GM12878 (cell line): ENCODE data around the gene DNASE2. TPM values are rescaled to one million over a fixed set of nuclear protein-coding genes. Genes with fewer than 3 reads are reported as not detected.

ENCODE experiments used
- ATAC-seq: fragments of 200-7000 bp; cut with Tn5 transposase; 3 replicates; pipeline ENCODE4 v1.9.1; 2020; ENCODE audit warnings: mild to moderate bottlenecking, moderate library complexity
- BruUV-seq: library from RNA; stranded (reverse); fragments of 400-500 nt; replicated peaks from 2 replicates; lab custom pipeline; 2021; lab: Mats Ljungman, UMichigan
- CTCF ChIA-PET: fragments of 300-600 bp; sonication (Branson Sonifier 250); formaldehyde crosslinking; extraction: SDS; loops from one replicate; lab custom pipeline; 2021; ENCODE audit warnings: inconsistent platforms; lab: Yijun Ruan, JAX
- POLR2A ChIA-PET: fragments of 350-600 bp; formaldehyde crosslinking; extraction: SDS; loops from one replicate; lab custom pipeline; 2021; ENCODE audit warnings: inconsistent platforms; lab: Charles Lee
- RAD21 ChIA-PET: fragments of 300-600 bp; sonication (Branson Sonifier 250); formaldehyde crosslinking; loops from one replicate; lab custom pipeline; 2023; ENCODE audit warnings: antibody characterized with exemption; ENCODE audit not compliant: unreplicated experiment; lab: Charles Lee
- SMC1A ChIA-PET: fragments of 300-600 bp; sonication (Branson Sonifier 250); formaldehyde crosslinking; loops from one replicate; lab custom pipeline; 2023; ENCODE audit not compliant: unreplicated experiment, uncharacterized antibody; lab: Charles Lee
- DNase-seq: peaks from one replicate; pipeline ENCODE4 v3.0.0-alpha.2; 2011; ENCODE audit warnings: low read depth, low spot score
- FAIRE-seq: peaks from 3 replicates; lab custom pipeline; 2011; peaks lifted over from hg19 to GRCh38; lab: Jason Lieb, UNC
- H2AFZ ChIP-seq: 2 replicates; pipeline ENCODE4 v1.6.0; 2011; ENCODE audit warnings: low read depth, low read length, control low read depth; ENCODE audit not compliant: control insufficient read depth
- H3K27ac ChIP-seq: 2 replicates; pipeline ENCODE4 v1.5.1; 2011; ENCODE audit warnings: control low read depth; ENCODE audit not compliant: control insufficient read depth, insufficient read depth
- H3K27me3 ChIP-seq, 2 experiments: replicated peaks in 1 of 2; 2 replicates each; pipeline versions ENCODE4 v1.6.0 to v1.6.1; 2011; ENCODE audit warnings: low read length in 1 of 2; ENCODE audit not compliant: control insufficient read depth in 2 of 2, insufficient read depth in 2 of 2
- H3K36me3 ChIP-seq, 2 experiments: 2 replicates each; pipeline ENCODE4 v1.5.1; 2011; ENCODE audit warnings: low read length in 1 of 2; ENCODE audit not compliant: control insufficient read depth in 2 of 2, insufficient read depth in 2 of 2
- H3K4me1 ChIP-seq: 2 replicates; pipeline ENCODE4 v1.6.1; 2011; ENCODE audit warnings: mild to moderate bottlenecking, low read length, moderate library complexity, mixed read lengths; ENCODE audit not compliant: control insufficient read depth, insufficient read depth
- H3K4me2 ChIP-seq: 2 replicates; pipeline ENCODE4 v1.6.0; 2011; ENCODE audit warnings: control low read depth; ENCODE audit not compliant: control insufficient read depth, insufficient read depth
- H3K4me3 ChIP-seq: fragments of 200-600 bp; sonication (generic); 2 replicates; pipeline ENCODE4 v1.5.1; 2016
- H3K79me2 ChIP-seq: 2 replicates; pipeline ENCODE4 v1.6.0; 2011; ENCODE audit warnings: low read length; ENCODE audit not compliant: control insufficient read depth, insufficient read depth
- H3K9ac ChIP-seq: 2 replicates; pipeline ENCODE4 v1.8.0; 2011; ENCODE audit warnings: low read length, control low read depth, mixed read lengths; ENCODE audit not compliant: control insufficient read depth, insufficient read depth
- H3K9me3 ChIP-seq: replicated peaks from 3 replicates; pipeline ENCODE4 v1.5.1; 2011; ENCODE audit warnings: mild to moderate bottlenecking, low read length; ENCODE audit not compliant: control insufficient read depth, insufficient read depth
- H4K20me1 ChIP-seq: 2 replicates; pipeline ENCODE4 v1.6.0; 2011; ENCODE audit not compliant: control insufficient read depth, insufficient read depth
- CTCF ChIP-seq, 3 experiments: IDR thresholded peaks in 2 of 3; conservative IDR thresholded peaks in 1 of 3; 2 replicates each; pipeline ENCODE4 v1.5.1; 2011; ENCODE audit warnings: low read depth in 3 of 3, low read length in 3 of 3, mild to moderate bottlenecking in 3 of 3, control low read depth in 2 of 3, moderate library complexity in 2 of 3, inconsistent platforms in 1 of 3, mixed read lengths in 1 of 3; ENCODE audit not compliant: control insufficient read depth in 2 of 3, insufficient read depth in 1 of 3; ENCODE audit errors: extremely low read depth in 1 of 3
- MLLT1 ChIP-seq: fragments of 450-650 bp; IDR thresholded peaks from 2 replicates; pipeline ENCODE4 v1.6.1; 2016; ENCODE audit warnings: mild to moderate bottlenecking
- PAX5 ChIP-seq: IDR thresholded peaks from 2 replicates; pipeline ENCODE4 v1.6.1; 2011; ENCODE audit warnings: low read depth, low read length, borderline replicate concordance
- RELA ChIP-seq: fragments of 450-650 bp; IDR thresholded peaks from 2 replicates; pipeline ENCODE4 v1.8.0; 2014; ENCODE audit warnings: borderline replicate concordance; ENCODE audit not compliant: partially characterized antibody
- TBL1XR1 ChIP-seq: IDR thresholded peaks from 2 replicates; pipeline ENCODE4 v1.6.1; 2012; ENCODE audit warnings: low read depth, low read length, improper control_type of control experiment
- WGBS: methylation state at CpG from one replicate; pipeline ENCODE4 v1.1.6; 2016; ENCODE audit warnings: low lambda C conversion rate; ENCODE audit not compliant: insufficient replicate concordance, insufficient coverage; ENCODE audit errors: missing lambda C conversion rate; 5-methylcytosine and 5-hydroxymethylcytosine counted together
- in situ Hi-C: fragments of 300-500 bp; cut with MboI; formaldehyde crosslinking; loops from 9 replicates; pipeline ENCODE4 v1.14.3; 2018; ENCODE audit warnings: mixed read lengths
- intact Hi-C: fragments of 100-400 bp; cut with micrococcal nuclease; formaldehyde crosslinking; loops from one replicate; pipeline ENCODE4 v1.14.2; 2022; ENCODE audit not compliant: unreplicated experiment
- microRNA-seq: library from miRNA; unstranded; fragments of <30 nt; microRNA quantifications from one replicate; pipeline ENCODE4, GENCODE V29; 2018
- polyA plus RNA-seq, 11 experiments: library from polyadenylated mRNA; depleted of rRNA in 4 of 11; unstranded in 6 of 11; stranded (reverse) in 5 of 11; fragments of >200 nt; fragmentation: Nextera tagmentation in 4 of 11; fragmentation: Illumina TruSeq in 1 of 11; extraction: Ambion mirVana in 4 of 11; extraction: Trizol in 1 of 11; gene quantifications; 1 replicate in 1 of 11; 2 replicates in 10 of 11; pipeline versions ENCODE4 v1.2.1 to v1.2.3, GENCODE V29; 2011 to 2016; ENCODE audit warnings: inconsistent platforms in 2 of 11, missing spikeins in 2 of 11, low read depth in 1 of 11
- small RNA-seq: library from RNA; depleted of rRNA; stranded (forward); fragments of <200 nt; gene quantifications from one replicate; pipeline ENCODE3, GENCODE V24; 2014
- total RNA-seq, 4 experiments: library from RNA; depleted of rRNA in 3 of 4; stranded (reverse); fragments of >200 nt in 3 of 4; fragmentation: Illumina TruSeq in 1 of 4; extraction: Trizol in 1 of 4; gene quantifications; 2 replicates each; pipeline versions ENCODE4 v1.2.1 to v1.2.3, GENCODE V29; 2013 to 2021

Gene DNASE2
- total and polyA plus RNA-seq, 10 of the 15 experiments (the other 5 are each of a cell fraction or from before 2014, with no cell fraction given): 4.9 to 32.1 (median 22.0) TPM

- TF ChIP-seq MLLT1 (no peak), TBL1XR1 (no peak), RELA (no peak)
- TF ChIP-seq, all 136 proteins: peak for 0
These were observed 52.8 kb downstream of the DNASE2 start (continued) for GRCh38 chr19:12828494-12828893.

GRCh38 chr19:12825254-12826131 is 55.8 kb downstream of the DNASE2 start:
- POLR2A ChIA-PET: no interaction called here
- no peaks in the 10 kb centered on the region for H3K27me3 ChIP-seq
- H3K9me3 ChIP-seq: no peaks in the 10 kb centered on the region
- BruUV-seq: no TSS peak
- no peak overlapping the region for H2AFZ ChIP-seq
- in situ Hi-C loops: no loop called here
- intact Hi-C loops: no loop called here
- CTCF ChIA-PET: interaction anchor here (0.8 to 1.5 kb wide), 2 partner anchors 23 to 59 kb away, joined by 3 read pairs; no protein-coding TSS in a partner anchor
- no peak overlapping the region for H3K4me2 ChIP-seq
- SMC1A ChIA-PET: interaction anchor here (1.5 kb wide), 1 partner anchor 30 kb away, joined by 3 read pairs; no protein-coding TSS in a partner anchor
- no peaks in the 10 kb centered on the region for H4K20me1 ChIP-seq
- WGBS: 22% methylated on average over 43 of the region's 46 CpGs
- no peak for FAIRE-seq
- TF ChIP-seq CTCF (IDR thresholded peaks at IDR 0.05 in 2 of 3, conservative IDR thresholded peaks at IDR 0.05 in 1 of 3; ENCODE audit: control insufficient read depth in 2 of 3, extremely low read depth in 1 of 3, insufficient read depth in 1 of 3, low read depth in 3 of 3, low read length in 3 of 3) (peak in 2 of 3 experiments; percentile 25 to 41; a peak in 4 of 6 replicates), PAX5 (no peak)
- RAD21 ChIA-PET: no interaction called here
- ATAC-seq: peak; percentile 53
- no peaks in the 10 kb centered on the region for H3K79me2 ChIP-seq
- H3K9ac ChIP-seq: no peak overlapping the region
- no peak overlapping the region for H3K4me3 ChIP-seq
- no peaks in the 10 kb centered on the region for H3K36me3 ChIP-seq
- DNase-seq: no peak
- H3K4me1 ChIP-seq: no peaks in the 10 kb centered on the region
- H3K27ac ChIP-seq: no peak overlapping the region

Small RNA genes within 50 kb of the gene (microRNA-seq; reads per million reads assigned to microRNA genes)
- gene MIR5695: not detected
- gene MIR6794: not detected

Small RNA genes within 50 kb of the gene (small RNA-seq; reads per million reads assigned to genes)
- 0.20 reads per million for gene MIR5695
- gene MIR6794: not detected

Other genes starting within 250 kb of the DNASE2 start
Only the 7 nearest of the 28 such genes appear.
- gene RTBDN, start 46.9 kb downstream of the DNASE2 start, total RNA-seq (2014; rRNA removed): 0.45 and 0.87 TPM in 2 replicates
- not detected in 2 replicates for gene RTBDN, start 46.9 kb downstream of the DNASE2 start, total RNA-seq (2014; rRNA removed; fragmentation: Illumina TruSeq; extraction: Trizol)
- gene RTBDN, start 46.9 kb downstream of the DNASE2 start, total RNA-seq (2021): not detected in 2 replicates
- not detected in 2 replicates for gene RTBDN, start 46.9 kb downstream of the DNASE2 start, polyA plus RNA-seq (2011; rRNA removed)
- gene RTBDN, start 46.9 kb downstream of the DNASE2 start, polyA plus RNA-seq (2014; fragmentation: Illumina TruSeq; extraction: Trizol): not detected in 2 replicates
- not detected for gene RTBDN, start 46.9 kb downstream of the DNASE2 start, polyA plus RNA-seq (2014; fragmentation: Nextera tagmentation; extraction: Ambion mirVana)
- not detected in 2 replicates for gene RTBDN, start 46.9 kb downstream of the DNASE2 start, polyA plus RNA-seq (2014; rRNA removed)
- not detected for gene RTBDN, start 46.9 kb downstream of the DNASE2 start, polyA plus RNA-seq (2016; fragmentation: Nextera tagmentation; extraction: Ambion mirVana)
- gene MAST1, start 42.9 kb downstream of the DNASE2 start, total RNA-seq (2014; rRNA removed): 0.11 and 0.79 TPM in 2 replicates
- 0.18 and 0.23 TPM in 2 replicates for gene MAST1, start 42.9 kb downstream of the DNASE2 start, total RNA-seq (2014; rRNA removed; fragmentation: Illumina TruSeq; extraction: Trizol)
- 0.44 and 0.85 TPM in 2 replicates for gene MAST1, start 42.9 kb downstream of the DNASE2 start, total RNA-seq (2021)
- gene MAST1, start 42.9 kb downstream of the DNASE2 start, polyA plus RNA-seq (2011; rRNA removed): 0.10 and 0.57 TPM in 2 replicates
- 0.38 TPM in 1 of 2 replicates, not detected in the other for gene MAST1, start 42.9 kb downstream of the DNASE2 start, polyA plus RNA-seq (2014; fragmentation: Illumina TruSeq; extraction: Trizol)
- gene MAST1, start 42.9 kb downstream of the DNASE2 start, polyA plus RNA-seq (2014; fragmentation: Nextera tagmentation; extraction: Ambion mirVana): under 1 TPM in 1 of 2 experiments, not detected in 1; 0.08 TPM
- 0.68 and 1.3 TPM in 2 replicates for gene MAST1, start 42.9 kb downstream of the DNASE2 start, polyA plus RNA-seq (2014; rRNA removed)
- gene MAST1, start 42.9 kb downstream of the DNASE2 start, polyA plus RNA-seq (2016; fragmentation: Nextera tagmentation; extraction: Ambion mirVana): under 1 TPM; 0.33 to 0.54 TPM
- gene KLF1, start 5.8 kb upstream of the DNASE2 start, total RNA-seq (2014; rRNA removed): 0.06 and 0.16 TPM in 2 replicates
- not detected in 2 replicates for gene KLF1, start 5.8 kb upstream of the DNASE2 start, total RNA-seq (2014; rRNA removed; fragmentation: Illumina TruSeq; extraction: Trizol)
- 0.24 and 0.38 TPM in 2 replicates for gene KLF1, start 5.8 kb upstream of the DNASE2 start, total RNA-seq (2021)
- gene KLF1, start 5.8 kb upstream of the DNASE2 start, polyA plus RNA-seq (2011; rRNA removed): not detected in 2 replicates
- gene KLF1, start 5.8 kb upstream of the DNASE2 start, polyA plus RNA-seq (2014; fragmentation: Illumina TruSeq; extraction: Trizol): not detected in 2 replicates
- gene KLF1, start 5.8 kb upstream of the DNASE2 start, polyA plus RNA-seq (2014; fragmentation: Nextera tagmentation; extraction: Ambion mirVana): under 1 TPM; 0.04 to 0.08 TPM
- gene KLF1, start 5.8 kb upstream of the DNASE2 start, polyA plus RNA-seq (2014; rRNA removed): 0.06 and 0.27 TPM in 2 replicates
- gene KLF1, start 5.8 kb upstream of the DNASE2 start, polyA plus RNA-seq (2016; fragmentation: Nextera tagmentation; extraction: Ambion mirVana): under 1 TPM; 0.08 to 0.13 TPM
- 43.6 and 50.1 TPM in 2 replicates for gene GCDH, start 9.7 kb upstream of the DNASE2 start, total RNA-seq (2014; rRNA removed)
- 24.6 and 26.6 TPM in 2 replicates for gene GCDH, start 9.7 kb upstream of the DNASE2 start, total RNA-seq (2014; rRNA removed; fragmentation: Illumina TruSeq; extraction: Trizol)
- gene GCDH, start 9.7 kb upstream of the DNASE2 start, total RNA-seq (2021): 49.0 and 52.3 TPM in 2 replicates
- gene GCDH, start 9.7 kb upstream of the DNASE2 start, polyA plus RNA-seq (2011; rRNA removed): 18.9 and 29.4 TPM in 2 replicates
- gene GCDH, start 9.7 kb upstream of the DNASE2 start, polyA plus RNA-seq (2014; fragmentation: Illumina TruSeq; extraction: Trizol): 7.8 and 20.7 TPM in 2 replicates
- gene GCDH, start 9.7 kb upstream of the DNASE2 start, polyA plus RNA-seq (2014; fragmentation: Nextera tagmentation; extraction: Ambion mirVana): 10 to 100 TPM in 1 of 2 experiments, 1 to 10 TPM in 1; 4.2 to 14.6 TPM
- 60.9 and 69.0 TPM in 2 replicates for gene GCDH, start 9.7 kb upstream of the DNASE2 start, polyA plus RNA-seq (2014; rRNA removed)
- 10 to 100 TPM; 67.1 to 69.4 TPM for gene GCDH, start 9.7 kb upstream of the DNASE2 start, polyA plus RNA-seq (2016; fragmentation: Nextera tagmentation; extraction: Ambion mirVana)
- gene SYCE2, start 37.8 kb upstream of the DNASE2 start, total RNA-seq (2014; rRNA removed): 0.62 and 0.82 TPM in 2 replicates
- gene SYCE2, start 37.8 kb upstream of the DNASE2 start, total RNA-seq (2014; rRNA removed; fragmentation: Illumina TruSeq; extraction: Trizol): 1.1 and 1.6 TPM in 2 replicates
- 0.41 and 1.0 TPM in 2 replicates for gene SYCE2, start 37.8 kb upstream of the DNASE2 start, total RNA-seq (2021)
- 0.69 and 0.94 TPM in 2 replicates for gene SYCE2, start 37.8 kb upstream of the DNASE2 start, polyA plus RNA-seq (2011; rRNA removed)
- gene SYCE2, start 37.8 kb upstream of the DNASE2 start, polyA plus RNA-seq (2014; fragmentation: Illumina TruSeq; extraction: Trizol): 0.76 and 1.1 TPM in 2 replicates
- under 1 TPM; 0.61 to 0.66 TPM for gene SYCE2, start 37.8 kb upstream of the DNASE2 start, polyA plus RNA-seq (2014; fragmentation: Nextera tagmentation; extraction: Ambion mirVana)
- 0.54 and 0.79 TPM in 2 replicates for gene SYCE2, start 37.8 kb upstream of the DNASE2 start, polyA plus RNA-seq (2014; rRNA removed)
- gene SYCE2, start 37.8 kb upstream of the DNASE2 start, polyA plus RNA-seq (2016; fragmentation: Nextera tagmentation; extraction: Ambion mirVana): 1 to 10 TPM; 2.1 to 2.3 TPM
- 120 and 148 TPM in 2 replicates for gene FARSA, start 52.3 kb upstream of the DNASE2 start, total RNA-seq (2014; rRNA removed)
- gene FARSA, start 52.3 kb upstream of the DNASE2 start, total RNA-seq (2014; rRNA removed; fragmentation: Illumina TruSeq; extraction: Trizol): 30.4 and 36.4 TPM in 2 replicates
- 126 and 141 TPM in 2 replicates for gene FARSA, start 52.3 kb upstream of the DNASE2 start, total RNA-seq (2021)
- gene FARSA, start 52.3 kb upstream of the DNASE2 start, polyA plus RNA-seq (2011; rRNA removed): 7.2 and 32.5 TPM in 2 replicates
- 11.7 and 67.9 TPM in 2 replicates for gene FARSA, start 52.3 kb upstream of the DNASE2 start, polyA plus RNA-seq (2014; fragmentation: Illumina TruSeq; extraction: Trizol)
- 10 to 100 TPM; 20.3 to 37.5 TPM for gene FARSA, start 52.3 kb upstream of the DNASE2 start, polyA plus RNA-seq (2014; fragmentation: Nextera tagmentation; extraction: Ambion mirVana)
- gene FARSA, start 52.3 kb upstream of the DNASE2 start, polyA plus RNA-seq (2014; rRNA removed): 85.0 and 107 TPM in 2 replicates
- gene FARSA, start 52.3 kb upstream of the DNASE2 start, polyA plus RNA-seq (2016; fragmentation: Nextera tagmentation; extraction: Ambion mirVana): 100 to 1,000 TPM; 192 to 212 TPM
- 824 and 916 TPM in 2 replicates for gene CALR, start 57.2 kb upstream of the DNASE2 start, total RNA-seq (2014; rRNA removed)
- gene CALR, start 57.2 kb upstream of the DNASE2 start, total RNA-seq (2014; rRNA removed; fragmentation: Illumina TruSeq; extraction: Trizol): 719 and 809 TPM in 2 replicates
- gene CALR, start 57.2 kb upstream of the DNASE2 start, total RNA-seq (2021): 891 and 983 TPM in 2 replicates
- gene CALR, start 57.2 kb upstream of the DNASE2 start, polyA plus RNA-seq (2011; rRNA removed): 360 and 518 TPM in 2 replicates
- 690 and 703 TPM in 2 replicates for gene CALR, start 57.2 kb upstream of the DNASE2 start, polyA plus RNA-seq (2014; fragmentation: Illumina TruSeq; extraction: Trizol)
- gene CALR, start 57.2 kb upstream of the DNASE2 start, polyA plus RNA-seq (2014; fragmentation: Nextera tagmentation; extraction: Ambion mirVana): 100 to 1,000 TPM; 202 to 216 TPM
- 685 and 856 TPM in 2 replicates for gene CALR, start 57.2 kb upstream of the DNASE2 start, polyA plus RNA-seq (2014; rRNA removed)
- gene CALR, start 57.2 kb upstream of the DNASE2 start, polyA plus RNA-seq (2016; fragmentation: Nextera tagmentation; extraction: Ambion mirVana): 1,000 to 10,000 TPM; 1,394 to 1,451 TPM